WTC11 (cell line): ENCODE data around the gene GRAMD4. TPM values are rescaled to one million over a fixed set of nuclear protein-coding genes. Genes with fewer than 3 reads are reported as not detected.

Experiments
- ATAC-seq: fragments of 200-7000 bp; cut with Tn5 transposase; 2 replicates; pipeline ENCODE4 v1.10.0; 2021; ENCODE audit warnings: mild to moderate bottlenecking, moderate library complexity
- CTCF ChIA-PET: fragments of 300-600 bp; sonication (Branson Sonifier 250); formaldehyde crosslinking; loops from one replicate; lab custom pipeline; 2021; ENCODE audit warnings: antibody characterized with exemption; lab: Charles Lee
- POLR2A ChIA-PET: fragments of 350-600 bp; sonication (Branson Sonifier 250); formaldehyde crosslinking; loops from one replicate; lab custom pipeline; 2021; ENCODE audit warnings: antibody characterized with exemption; lab: Charles Lee
- DNase-seq: peaks from one replicate; pipeline ENCODE4 v3.0.0; 2021; ENCODE audit warnings: low spot score
- H3K27ac Mint-ChIP-seq: 2 replicates; pipeline ENCODE4 v1.8.0; 2021; ENCODE audit warnings: mixed read lengths
- H3K27me3 Mint-ChIP-seq: 2 replicates; pipeline ENCODE4 v1.8.0; 2021; ENCODE audit warnings: low read depth, mild to moderate bottlenecking, moderate library complexity, mixed read lengths
- H3K36me3 Mint-ChIP-seq: 2 replicates; pipeline ENCODE4 v1.8.0; 2021; ENCODE audit warnings: mixed read lengths
- H3K4me1 Mint-ChIP-seq: 2 replicates; pipeline ENCODE4 v1.8.0; 2022; ENCODE audit warnings: mixed read lengths
- H3K4me3 Mint-ChIP-seq: 2 replicates; pipeline ENCODE4 v1.8.0; 2021; ENCODE audit warnings: mild to moderate bottlenecking, moderate library complexity, mixed read lengths
- H3K9me3 Mint-ChIP-seq: 2 replicates; pipeline ENCODE4 v1.8.0; 2021; ENCODE audit warnings: mixed read lengths
- CREM ChIP-seq: sonication (generic); formaldehyde crosslinking; IDR thresholded peaks from 2 replicates; pipeline ENCODE4 v1.8.1; 2022; ENCODE audit warnings: mild to moderate bottlenecking, missing genetic modification reagents, moderate library complexity
- ELF4 ChIP-seq: sonication (generic); formaldehyde crosslinking; IDR thresholded peaks from 2 replicates; pipeline ENCODE4 v1.8.1; 2022; ENCODE audit warnings: low read depth, mild to moderate bottlenecking, moderate library complexity, missing genetic modification reagents
- EMX1 ChIP-seq: fragments of 250-450 bp; sonication (Bioruptor Pico); IDR thresholded peaks from 2 replicates; pipeline ENCODE4 v1.8.0; 2021; ENCODE audit warnings: mild to moderate bottlenecking
- FOXK1 ChIP-seq: sonication (generic); formaldehyde crosslinking; IDR thresholded peaks from 2 replicates; pipeline ENCODE4 v1.8.0; 2022; ENCODE audit warnings: mild to moderate bottlenecking, moderate library complexity, missing genetic modification reagents
- GTF2I ChIP-seq: fragments of 250-450 bp; sonication (Bioruptor Pico); conservative IDR thresholded peaks from 2 replicates; pipeline ENCODE4 v1.4.0; 2021; ENCODE audit warnings: mild to moderate bottlenecking
- JUN ChIP-seq: sonication (generic); formaldehyde crosslinking; IDR thresholded peaks from 2 replicates; pipeline ENCODE4 v1.8.0; 2023; ENCODE audit warnings: mild to moderate bottlenecking, missing genetic modification reagents
- MXD4 ChIP-seq: fragments of 250-450 bp; sonication (Bioruptor Pico); IDR thresholded peaks from 2 replicates; pipeline ENCODE4 v1.8.0; 2021; ENCODE audit warnings: mild to moderate bottlenecking, moderate library complexity, borderline replicate concordance
- NFE2L1 ChIP-seq: sonication (generic); formaldehyde crosslinking; IDR thresholded peaks from 2 replicates; pipeline ENCODE4 v1.8.1; 2023; ENCODE audit warnings: missing genetic modification reagents
- NR2C2 ChIP-seq: sonication (generic); formaldehyde crosslinking; IDR thresholded peaks from 2 replicates; pipeline ENCODE4 v1.8.0; 2022; ENCODE audit warnings: mild to moderate bottlenecking, missing genetic modification reagents
- NR3C1 ChIP-seq: sonication (generic); formaldehyde crosslinking; conservative IDR thresholded peaks from 2 replicates; pipeline ENCODE4 v1.8.1; 2023; ENCODE audit warnings: low read depth, mild to moderate bottlenecking, missing genetic modification reagents
- SMAD3 ChIP-seq: sonication (generic); formaldehyde crosslinking; IDR thresholded peaks from 2 replicates; pipeline ENCODE4 v1.8.0; 2022; ENCODE audit warnings: missing genetic modification reagents, mild to moderate bottlenecking, borderline replicate concordance
- SMAD4 ChIP-seq: sonication (generic); formaldehyde crosslinking; IDR thresholded peaks from 2 replicates; pipeline ENCODE4 v1.8.0; 2022; ENCODE audit warnings: mild to moderate bottlenecking, missing genetic modification reagents
- TEAD4 ChIP-seq: sonication (generic); formaldehyde crosslinking; IDR thresholded peaks from 2 replicates; pipeline ENCODE4 v1.8.0; 2022; ENCODE audit warnings: mild to moderate bottlenecking, missing genetic modification reagents
- TP53 ChIP-seq: sonication (generic); formaldehyde crosslinking; IDR thresholded peaks from 2 replicates; pipeline ENCODE4 v1.8.1; 2023; ENCODE audit warnings: mild to moderate bottlenecking, missing genetic modification reagents
- ZBTB21 ChIP-seq: sonication (generic); formaldehyde crosslinking; IDR thresholded peaks from 2 replicates; pipeline ENCODE4 v1.8.1; 2023; ENCODE audit warnings: mild to moderate bottlenecking, missing genetic modification reagents, borderline replicate concordance
- ZNF232 ChIP-seq: sonication (generic); formaldehyde crosslinking; IDR thresholded peaks from 2 replicates; pipeline ENCODE4 v1.8.0; 2022; ENCODE audit warnings: mild to moderate bottlenecking, missing genetic modification reagents
- ZNF317 ChIP-seq: sonication (generic); formaldehyde crosslinking; IDR thresholded peaks from 2 replicates; pipeline ENCODE4 v1.8.1; 2023; ENCODE audit warnings: low read depth, mild to moderate bottlenecking, moderate library complexity, missing genetic modification reagents, borderline replicate concordance
- ZNF396 ChIP-seq: fragments of 250-450 bp; sonication (Bioruptor Pico); IDR thresholded peaks from 2 replicates; pipeline ENCODE4 v1.8.0; 2021; ENCODE audit warnings: mild to moderate bottlenecking, moderate library complexity, borderline replicate concordance
- ZNF425 ChIP-seq: fragments of 250-450 bp; sonication (Bioruptor Pico); conservative IDR thresholded peaks from 2 replicates; pipeline ENCODE4 v1.9.0; 2021; ENCODE audit warnings: mild to moderate bottlenecking
- ZNF512 ChIP-seq: sonication (generic); formaldehyde crosslinking; IDR thresholded peaks from 2 replicates; pipeline ENCODE4 v1.8.1; 2022; ENCODE audit warnings: missing genetic modification reagents, borderline replicate concordance
- total RNA-seq: library from RNA; stranded (reverse); gene quantifications from 3 replicates; pipeline ENCODE4 v1.2.3, GENCODE V29; 2021
- TF ChIP-seq, protein P1 (sequence below): sonication (generic); formaldehyde crosslinking; IDR thresholded peaks from 2 replicates; pipeline ENCODE4 v1.8.1; 2022; ENCODE audit warnings: mild to moderate bottlenecking, moderate library complexity, missing genetic modification reagents
- TF ChIP-seq, protein P2 (sequence below): fragments of 250-450 bp; sonication (Bioruptor Pico); IDR thresholded peaks from 2 replicates; pipeline ENCODE4 v1.9.0; 2021; ENCODE audit warnings: moderate library complexity, mild to moderate bottlenecking, inconsistent platforms, borderline replicate concordance
- TF ChIP-seq, protein P3 (sequence below): sonication (generic); formaldehyde crosslinking; IDR thresholded peaks from 2 replicates; pipeline ENCODE4 v1.8.0; 2023; ENCODE audit warnings: mild to moderate bottlenecking, missing genetic modification reagents
- TF ChIP-seq, protein P4 (sequence below): sonication (generic); formaldehyde crosslinking; IDR thresholded peaks from 2 replicates; pipeline ENCODE4 v1.8.1; 2022; ENCODE audit warnings: low read depth, mild to moderate bottlenecking, moderate library complexity, missing genetic modification reagents, borderline replicate concordance

Gene GRAMD4
- total RNA-seq, 1 experiment from 2014 or later = 41.0 TPM

GRCh38 chr22:46687460-46687859, 67.3 kb downstream of the GRAMD4 start:
- no peak for TF ChIP-seq ZNF425 (CRISPR knock-in tag)
- TF ChIP-seq, protein P1, sequence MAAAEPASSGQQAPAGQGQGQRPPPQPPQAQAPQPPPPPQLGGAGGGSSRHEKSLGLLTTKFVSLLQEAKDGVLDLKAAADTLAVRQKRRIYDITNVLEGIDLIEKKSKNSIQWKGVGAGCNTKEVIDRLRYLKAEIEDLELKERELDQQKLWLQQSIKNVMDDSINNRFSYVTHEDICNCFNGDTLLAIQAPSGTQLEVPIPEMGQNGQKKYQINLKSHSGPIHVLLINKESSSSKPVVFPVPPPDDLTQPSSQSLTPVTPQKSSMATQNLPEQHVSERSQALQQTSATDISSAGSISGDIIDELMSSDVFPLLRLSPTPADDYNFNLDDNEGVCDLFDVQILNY (CRISPR knock-in tag) = no peak
- no peak for TF ChIP-seq ZBTB21 (CRISPR knock-in tag)
- TF ChIP-seq FOXK1 = no peak
- no peak for TF ChIP-seq TP53 (CRISPR knock-in tag)
- no peak for TF ChIP-seq MXD4 (CRISPR knock-in tag)
- no peak for TF ChIP-seq EMX1 (CRISPR knock-in tag)
- TF ChIP-seq GTF2I (CRISPR knock-in tag) = no peak
- TF ChIP-seq NFE2L1 (CRISPR knock-in tag) = no peak
- TF ChIP-seq NR3C1 (CRISPR knock-in tag) = no peak
- no peak for TF ChIP-seq ELF4 (CRISPR knock-in tag)
- TF ChIP-seq NR2C2 (CRISPR knock-in tag) = no peak
- TF ChIP-seq ZNF317 (CRISPR knock-in tag) = no peak
- no peak for TF ChIP-seq SMAD3
- TF ChIP-seq, protein P2, sequence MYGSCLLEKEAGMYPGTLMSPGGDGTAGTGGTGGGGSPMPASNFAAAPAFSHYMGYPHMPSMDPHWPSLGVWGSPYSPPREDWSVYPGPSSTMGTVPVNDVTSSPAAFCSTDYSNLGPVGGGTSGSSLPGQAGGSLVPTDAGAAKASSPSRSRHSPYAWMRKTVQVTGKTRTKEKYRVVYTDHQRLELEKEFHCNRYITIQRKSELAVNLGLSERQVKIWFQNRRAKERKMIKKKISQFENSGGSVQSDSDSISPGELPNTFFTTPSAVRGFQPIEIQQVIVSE (CRISPR knock-in tag) = no peak
- TF ChIP-seq JUN (CRISPR knock-in tag) = no peak
- TF ChIP-seq ZNF396 (CRISPR knock-in tag) = no peak
- TF ChIP-seq, protein P3, sequence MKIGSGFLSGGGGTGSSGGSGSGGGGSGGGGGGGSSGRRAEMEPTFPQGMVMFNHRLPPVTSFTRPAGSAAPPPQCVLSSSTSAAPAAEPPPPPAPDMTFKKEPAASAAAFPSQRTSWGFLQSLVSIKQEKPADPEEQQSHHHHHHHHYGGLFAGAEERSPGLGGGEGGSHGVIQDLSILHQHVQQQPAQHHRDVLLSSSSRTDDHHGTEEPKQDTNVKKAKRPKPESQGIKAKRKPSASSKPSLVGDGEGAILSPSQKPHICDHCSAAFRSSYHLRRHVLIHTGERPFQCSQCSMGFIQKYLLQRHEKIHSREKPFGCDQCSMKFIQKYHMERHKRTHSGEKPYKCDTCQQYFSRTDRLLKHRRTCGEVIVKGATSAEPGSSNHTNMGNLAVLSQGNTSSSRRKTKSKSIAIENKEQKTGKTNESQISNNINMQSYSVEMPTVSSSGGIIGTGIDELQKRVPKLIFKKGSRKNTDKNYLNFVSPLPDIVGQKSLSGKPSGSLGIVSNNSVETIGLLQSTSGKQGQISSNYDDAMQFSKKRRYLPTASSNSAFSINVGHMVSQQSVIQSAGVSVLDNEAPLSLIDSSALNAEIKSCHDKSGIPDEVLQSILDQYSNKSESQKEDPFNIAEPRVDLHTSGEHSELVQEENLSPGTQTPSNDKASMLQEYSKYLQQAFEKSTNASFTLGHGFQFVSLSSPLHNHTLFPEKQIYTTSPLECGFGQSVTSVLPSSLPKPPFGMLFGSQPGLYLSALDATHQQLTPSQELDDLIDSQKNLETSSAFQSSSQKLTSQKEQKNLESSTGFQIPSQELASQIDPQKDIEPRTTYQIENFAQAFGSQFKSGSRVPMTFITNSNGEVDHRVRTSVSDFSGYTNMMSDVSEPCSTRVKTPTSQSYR = no peak
- Mint-ChIP-seq H3K9me3 (no peaks in the 10 kb centered on the region), H3K27ac (no peak overlapping the region), H3K4me3 (no peak overlapping the region), H3K36me3 (peaks cover 28% of the 10 kb centered on the region), H3K4me1 (0 out of 2 replicates have a peak, but pooled peaks cover 4% of the 10 kb centered on the region), H3K27me3 (no peaks in the 10 kb centered on the region)
- POLR2A ChIA-PET = no interaction called here
- CTCF ChIA-PET = no interaction called here
- no peak for ATAC-seq
- no peak for DNase-seq

- CTCF ChIA-PET = interaction anchor here (0.7 kb wide), 1 partner anchor 114 kb away, joined by 3 read pairs; no protein-coding TSS in a partner anchor
- H3K9me3 Mint-ChIP-seq = no peaks in the 10 kb centered on the region
- H3K27me3 Mint-ChIP-seq = no peaks in the 10 kb centered on the region
- no peak overlapping the region for H3K4me3 Mint-ChIP-seq
- 0 out of 2 replicates have a peak, but pooled peaks cover 4% of the 10 kb centered on the region for H3K4me1 Mint-ChIP-seq
- POLR2A ChIA-PET = no interaction called here
- no peak overlapping the region for H3K27ac Mint-ChIP-seq
- DNase-seq (no peak), ATAC-seq (no peak)
- TF ChIP-seq SMAD4 (CRISPR knock-in tag) = no peak
- TF ChIP-seq ZNF232 (CRISPR knock-in tag) = no peak
- TF ChIP-seq ZNF512 (CRISPR knock-in tag) = no peak
- no peak for TF ChIP-seq ELF4 (CRISPR knock-in tag)
- TF ChIP-seq TEAD4 = no peak
- TF ChIP-seq CREM (CRISPR knock-in tag) = no peak
- TF ChIP-seq, protein P4, sequence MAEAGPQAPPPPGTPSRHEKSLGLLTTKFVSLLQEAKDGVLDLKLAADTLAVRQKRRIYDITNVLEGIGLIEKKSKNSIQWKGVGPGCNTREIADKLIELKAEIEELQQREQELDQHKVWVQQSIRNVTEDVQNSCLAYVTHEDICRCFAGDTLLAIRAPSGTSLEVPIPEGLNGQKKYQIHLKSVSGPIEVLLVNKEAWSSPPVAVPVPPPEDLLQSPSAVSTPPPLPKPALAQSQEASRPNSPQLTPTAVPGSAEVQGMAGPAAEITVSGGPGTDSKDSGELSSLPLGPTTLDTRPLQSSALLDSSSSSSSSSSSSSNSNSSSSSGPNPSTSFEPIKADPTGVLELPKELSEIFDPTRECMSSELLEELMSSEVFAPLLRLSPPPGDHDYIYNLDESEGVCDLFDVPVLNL (CRISPR knock-in tag) = no peak
- TF ChIP-seq ZBTB21 (CRISPR knock-in tag) = no peak
- TF ChIP-seq, all 79 proteins: peak for 0
- peaks cover 30% of the 10 kb centered on the region for H3K36me3 Mint-ChIP-seq
These were observed 68.8 kb downstream of the GRAMD4 start for GRCh38 chr22:46688949-46689348.
